Stimulated activated CD8-positive, alpha-beta memory T cell treated with anti-CD3 and anti-CD28 coated beads, Interleukin-7, amount 100 ng/mL, for 24 hours (primary cell): ENCODE results near the gene SMIM28.

Experiments
- DNase-seq: peaks from one replicate; pipeline ENCODE4 v3.0.0-alpha.2; 2020; ENCODE audit warnings: low read depth

Gene SMIM28

GRCh38 chr6:138430361-138431145 is 52.8 kb downstream of the SMIM28 start:
- no peak for DNase-seq

- no peak for DNase-seq
Observed at GRCh38 chr6:138431256-138432062, 53.8 kb downstream of the SMIM28 start.

- no peak for DNase-seq
Observed at GRCh38 chr6:138432063-138432356, 54.3 kb downstream of the SMIM28 start.
